ENCODE data around the gene ATPAF1.

Gene ATPAF1

GRCh38 chr1:46615735-46616134, 52.4 kb downstream of the ATPAF1 start:
- DNase-seq (ENCODE audit: low spot score), result no peak

- no peak for DNase-seq (ENCODE audit: low spot score)
Measured at GRCh38 chr1:46615088-46615487, 53.1 kb downstream of the ATPAF1 start.

DNA sequence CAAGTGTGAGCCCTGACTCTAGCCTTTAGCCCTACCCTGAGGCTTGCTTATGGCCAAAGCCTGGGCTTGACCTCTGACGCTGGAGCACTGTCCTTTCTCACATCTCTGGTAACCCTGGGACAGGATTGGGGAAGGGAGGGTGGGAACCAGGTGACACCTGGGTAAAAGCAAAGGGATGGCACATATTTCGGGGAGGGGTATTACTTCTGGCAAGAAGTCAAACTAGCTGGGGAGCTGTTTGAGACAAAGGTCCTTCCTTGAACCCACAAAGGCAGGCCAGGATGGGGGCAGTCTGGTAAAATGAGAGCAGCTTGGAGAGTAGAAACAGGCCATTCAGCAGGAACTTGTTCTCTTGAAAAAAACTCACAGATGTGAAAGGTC, 53.6 kb downstream of the ATPAF1 start:
- no peak for DNase-seq (ENCODE audit: low spot score)

DNA sequence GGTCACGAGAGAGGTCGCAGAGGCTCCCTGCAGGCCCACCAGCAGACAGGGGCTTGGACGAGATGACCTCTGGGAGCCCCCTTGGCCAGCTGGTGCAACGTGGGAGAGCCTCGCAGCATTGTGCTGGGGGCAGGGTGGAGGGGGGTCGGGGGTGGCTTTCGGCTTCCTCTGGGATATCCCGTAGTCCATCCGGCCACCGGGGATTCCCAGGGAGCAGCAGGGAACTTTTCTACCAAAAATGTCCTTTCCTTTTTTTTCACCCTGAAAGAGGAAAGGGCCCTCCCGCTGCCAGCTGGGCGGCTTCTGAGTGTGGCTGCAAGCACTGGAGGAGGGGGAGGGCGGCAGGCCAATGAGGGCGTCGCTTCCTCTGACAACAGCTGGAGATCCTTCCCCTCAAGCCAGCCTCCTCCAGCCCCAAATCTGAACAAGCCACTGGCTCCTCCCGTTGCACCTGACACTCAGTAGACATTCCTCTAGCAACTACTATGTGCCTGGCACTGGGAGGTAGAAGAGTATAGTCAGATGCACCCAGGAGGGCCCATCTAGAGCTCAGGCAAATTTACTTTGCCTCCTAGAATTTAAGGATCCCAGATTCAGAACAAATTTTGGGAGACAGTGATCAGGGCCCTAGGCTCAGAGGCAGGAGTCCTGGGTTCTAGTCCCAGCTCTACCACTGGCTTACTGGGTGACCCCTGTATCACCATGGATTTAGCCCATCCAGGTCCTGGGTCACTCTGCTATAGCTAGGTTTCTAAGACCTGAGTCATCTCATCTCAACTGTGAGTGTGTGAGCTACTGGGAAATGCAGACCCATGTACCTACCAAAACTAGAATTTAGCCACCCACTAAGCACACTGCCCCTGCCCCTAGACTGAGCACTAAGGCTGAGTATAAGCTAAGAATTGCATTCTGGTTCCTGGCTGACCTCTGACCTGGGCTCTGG, 54.2 kb downstream of the ATPAF1 start:
- no peak for DNase-seq (ENCODE audit: low spot score)

DNA sequence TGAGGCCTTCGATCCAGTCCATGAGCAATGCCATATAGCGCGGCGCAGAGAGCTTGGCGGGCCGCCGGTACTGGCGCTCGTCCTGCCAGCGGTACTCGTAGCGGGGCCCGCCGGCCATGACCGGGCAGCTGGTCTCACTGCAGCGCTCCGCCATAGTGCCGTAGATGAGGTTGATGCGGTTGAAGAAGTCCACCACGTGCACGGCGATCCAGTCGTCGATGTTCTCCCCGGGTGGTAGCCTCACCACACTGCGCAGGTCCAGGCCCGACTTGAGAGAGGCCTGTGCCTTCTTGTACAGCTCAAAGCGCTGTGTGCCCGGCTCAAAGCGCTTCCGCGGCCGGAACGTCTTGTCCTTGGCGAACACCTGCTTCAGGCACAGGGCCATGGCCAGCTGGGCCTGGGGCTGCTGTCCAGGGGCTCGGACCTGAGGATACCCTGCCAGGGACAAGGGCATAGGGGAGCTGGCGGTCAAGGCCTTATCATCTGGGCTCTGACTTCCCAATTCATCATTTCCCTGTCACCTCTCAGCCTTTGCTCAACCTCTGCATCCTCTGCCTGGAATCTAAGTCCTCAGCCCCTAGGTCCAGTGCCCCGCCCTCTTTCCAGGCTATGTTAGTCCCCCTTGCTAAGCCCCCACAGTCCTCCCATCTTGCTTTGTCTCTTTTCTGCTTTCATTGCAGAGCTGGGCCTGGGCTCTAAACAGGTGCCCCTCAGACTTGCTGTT, 55.1 kb downstream of the ATPAF1 start:
- no peak for DNase-seq (ENCODE audit: low spot score)

GRCh38 chr1:46611691-46612221, 56.4 kb downstream of the ATPAF1 start:
- peak; percentile 11 for DNase-seq (ENCODE audit: low spot score)

GRCh38 chr1:46607345-46608130, 60.6 kb downstream of the ATPAF1 start:
- no peak for DNase-seq (ENCODE audit: low spot score)

DNA sequence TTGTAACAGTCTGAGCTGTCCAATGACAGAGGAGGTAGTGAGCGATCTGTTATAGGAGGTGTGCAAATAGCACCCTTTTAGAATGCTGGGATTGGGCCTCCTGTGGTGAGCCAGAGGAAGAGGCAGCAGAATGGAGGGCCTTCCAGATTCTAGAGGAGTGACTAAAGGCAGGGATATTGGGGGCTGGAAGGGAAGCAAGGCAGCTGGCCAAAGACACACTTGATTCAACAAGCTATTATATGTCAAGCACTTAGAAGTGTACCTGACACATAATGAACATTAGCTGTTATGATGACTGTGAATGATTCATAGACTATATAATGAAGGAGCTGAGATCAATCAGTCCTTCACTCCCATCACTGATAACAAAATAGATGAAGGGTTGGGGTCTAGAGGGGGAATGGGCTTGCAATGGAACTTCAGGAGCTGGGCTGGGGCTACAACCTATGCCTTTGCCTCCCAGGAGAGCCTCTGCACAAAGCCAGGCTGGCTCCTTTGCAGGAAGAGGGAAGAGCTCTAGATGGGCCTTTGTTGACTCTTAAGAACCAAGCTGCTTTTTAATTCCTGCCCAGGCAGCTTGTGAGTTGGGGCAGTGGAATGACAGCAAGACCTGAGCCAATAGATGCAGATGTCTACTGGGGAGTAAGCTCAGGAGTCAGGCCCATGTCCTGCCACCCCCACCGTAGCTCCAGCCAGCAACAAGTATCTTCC, 61.8 kb downstream of the ATPAF1 start:
- DNase-seq (ENCODE audit: low spot score), result no peak

DNA sequence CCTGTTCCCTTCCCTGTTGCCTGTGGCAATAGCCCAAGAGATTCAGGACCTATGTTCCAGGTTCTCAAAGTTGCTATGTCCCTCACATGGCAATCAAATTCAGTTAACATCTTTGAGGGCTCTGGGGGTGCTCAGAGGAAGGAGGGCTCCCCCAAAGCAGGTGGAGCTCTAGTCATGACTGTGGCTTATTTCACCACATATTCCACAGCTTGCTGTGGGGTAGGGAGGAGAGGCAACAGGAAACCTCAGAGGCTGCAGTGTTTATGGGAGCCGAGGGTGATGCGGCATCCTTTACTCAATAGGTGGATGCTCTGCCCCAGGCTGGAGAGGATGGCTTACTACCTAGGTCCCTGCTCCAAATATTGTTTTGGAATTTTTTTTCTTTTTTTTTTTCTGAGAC, 62.9 kb downstream of the ATPAF1 start:
- no peak for DNase-seq (ENCODE audit: low spot score)

- DNase-seq (ENCODE audit: low spot score), result peak; percentile 89
Measured at GRCh38 chr1:46603858-46604549, 64.2 kb downstream of the ATPAF1 start, which contains the start of gene MKNK1. Gene MKNK1 (minus strand): TSS chr1:46604268. CDS start chr1:46583327, 20,941 bp downstream.

GRCh38 chr1:46603481-46603857, 64.7 kb downstream of the ATPAF1 start:
- no peak for DNase-seq (ENCODE audit: low spot score)

GRCh38 chr1:46601257-46602007, 66.7 kb downstream of the ATPAF1 start:
- no peak for DNase-seq (ENCODE audit: low spot score)

DNA sequence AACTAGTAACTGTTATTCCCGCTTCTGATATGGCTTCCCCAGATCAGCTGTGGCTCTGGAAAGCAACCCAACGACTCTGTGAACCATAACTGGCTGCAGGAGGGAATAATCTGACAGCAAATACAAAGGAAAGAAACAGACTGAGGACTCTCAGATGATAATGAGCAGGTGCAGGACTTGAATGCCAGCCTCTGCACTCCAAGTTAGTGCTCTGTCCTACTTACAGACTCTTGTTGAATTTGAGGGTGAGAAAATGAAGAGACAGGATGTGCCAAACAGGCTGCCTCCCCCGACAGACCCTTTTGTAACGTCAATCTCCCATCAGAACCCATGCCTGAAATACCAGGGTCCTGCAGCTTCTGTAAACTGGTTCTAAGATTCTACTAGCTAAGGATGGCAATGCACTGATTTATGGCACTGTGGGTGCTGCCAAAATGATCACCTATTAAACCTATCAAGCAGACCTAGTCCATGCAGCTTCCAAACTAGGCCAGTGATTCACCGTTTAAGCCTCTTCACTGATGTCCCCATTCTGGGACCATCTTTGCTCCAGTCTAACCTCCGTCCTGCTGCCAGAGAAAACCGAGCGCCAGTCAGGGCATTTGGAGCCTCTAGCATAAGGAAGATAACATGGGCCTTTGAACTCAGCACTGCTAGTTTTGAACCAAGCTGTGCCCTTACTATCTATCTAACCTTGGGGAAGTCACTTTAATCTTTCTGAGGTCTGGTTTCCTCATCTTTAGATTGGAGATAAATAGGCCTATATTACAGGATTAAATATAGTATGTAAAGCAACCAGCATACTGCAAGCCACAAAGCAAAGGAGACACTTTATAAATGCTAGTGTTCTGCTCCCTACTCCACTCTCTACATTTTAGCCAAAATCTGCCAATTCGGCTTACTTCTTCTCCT, 68.8 kb downstream of the ATPAF1 start:
- no peak for DNase-seq (ENCODE audit: low spot score)

- DNase-seq (ENCODE audit: low spot score), result no peak
Measured at GRCh38 chr1:46596846-46597245, 71.3 kb downstream of the ATPAF1 start.

GRCh38 chr1:46596036-46596435, 72.1 kb downstream of the ATPAF1 start:
- DNase-seq (ENCODE audit: low spot score), result no peak

GRCh38 chr1:46595127-46595526, 73.0 kb downstream of the ATPAF1 start:
- DNase-seq (ENCODE audit: low spot score), result no peak

- no peak for DNase-seq (ENCODE audit: low spot score)
Measured at GRCh38 chr1:46594063-46594462, 74.1 kb downstream of the ATPAF1 start.

DNA sequence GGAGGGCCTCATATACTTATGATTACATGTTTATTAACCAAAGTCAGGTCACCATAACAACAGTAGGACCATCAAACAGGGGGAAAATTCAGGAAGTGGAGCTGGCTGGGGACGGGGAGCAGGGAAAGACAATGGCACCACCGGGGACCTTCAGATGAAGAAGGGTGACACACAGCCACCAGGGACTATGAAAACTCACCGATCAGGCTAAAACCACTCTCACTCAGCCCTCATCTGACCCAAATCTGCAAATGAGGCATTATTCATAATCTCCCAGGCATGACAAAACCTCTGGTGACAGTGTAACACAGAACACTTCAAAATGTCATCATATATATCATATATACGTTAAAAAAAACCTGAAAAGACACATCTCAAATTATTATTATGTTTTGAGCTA, 75.3 kb downstream of the ATPAF1 start:
- DNase-seq (ENCODE audit: low spot score), result no peak

DNA sequence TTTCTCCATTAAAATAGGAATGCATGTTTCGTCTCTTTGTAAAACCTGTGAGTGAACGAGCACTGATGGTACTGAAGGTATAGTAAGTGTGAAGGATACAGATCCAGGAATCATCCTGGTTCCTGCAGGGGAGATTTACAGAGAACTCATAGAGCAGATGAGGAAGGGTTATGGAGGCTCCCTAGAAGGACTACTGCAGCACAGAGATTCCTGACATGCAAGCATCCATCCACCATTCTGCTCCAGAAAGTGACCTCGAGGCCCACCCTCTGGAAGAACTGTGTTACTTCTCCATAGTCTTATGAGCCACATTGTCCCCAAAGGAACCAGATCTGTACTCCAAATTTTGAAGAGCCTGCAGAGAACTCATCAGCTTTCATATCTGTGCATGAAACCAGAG, 78.6 kb downstream of the ATPAF1 start:
- no peak for DNase-seq (ENCODE audit: low spot score)

Measured in SW480 (cell line).